ENCODE results near the gene SYTL2. TPM values are rescaled to one million over a fixed set of nuclear protein-coding genes. Genes with fewer than 3 reads are reported as not detected.

SYTL2 gene
- total and polyA plus RNA-seq, 12 donors, result 8.2 to 134 (median 19.4) TPM

GRCh38 chr11:85666687-85667086, 144.3 kb downstream of the SYTL2 start:
- intact Hi-C loops (cut with DNase I), result no loop called here
- Histone ChIP-seq H3K27ac (no peak overlapping the region), H3K4me3 (no peak overlapping the region), H3K4me1 (replicated peaks in 1 of 2) (peaks cover 22 to 25% of the 10 kb centered on the region in 2 donors), H3K27me3 (no peaks in the 10 kb centered on the region), H3K9me3 (replicated peaks in 1 of 3) (no peaks in the 10 kb centered on the region), H3K36me3 (replicated peaks in 1 of 2) (no peaks in the 10 kb centered on the region)
- no peak for DNase-seq
- TF ChIP-seq CTCF (IDR thresholded peaks at IDR 0.05) (no peak), POLR2A (IDR thresholded peaks at IDR 0.05) (no peak)
- 88 to 95% (median 93%) methylated on average over 3 of the region's 3 CpGs for WGBS, 4 donors

GRCh38 chr11:85665733-85666132, 145.2 kb downstream of the SYTL2 start:
- H3K36me3 ChIP-seq (replicated peaks in 1 of 2), result no peaks in the 10 kb centered on the region
- H3K9me3 ChIP-seq (replicated peaks in 1 of 3), result no peaks in the 10 kb centered on the region
- H3K27ac ChIP-seq, result peak overlapping the region in 4 of 5 donors; percentile 98 to 99 (median 98)
- H3K4me1 ChIP-seq (replicated peaks in 1 of 2), result peaks cover 28 to 34% of the 10 kb centered on the region in 2 donors
- peak overlapping the region in 1 of 4 donors; percentile 94 for H3K4me3 ChIP-seq
- H3K27me3 ChIP-seq, result no peaks in the 10 kb centered on the region
- TF ChIP-seq CTCF (IDR thresholded peaks at IDR 0.05) (no peak), POLR2A (IDR thresholded peaks at IDR 0.05) (no peak)
- 42 to 51% (median 44%) methylated on average over 5 of the region's 5 CpGs for WGBS, 4 donors
- DNase-seq, result peak in 2 of 7 donors; percentile 42 to 52
- intact Hi-C loops (cut with DNase I), result no loop called here

- WGBS, 4 donors, result 0 to 1% (median 0%) methylated on average over 33 to 67 of the region's 67 CpGs
- H3K4me3 ChIP-seq, result peak within 1 kb of the TSS; percentile 83 to 96 (median 94)
- H3K36me3 ChIP-seq (replicated peaks in 1 of 2), result peaks cover 0 to 5% of the 10 kb centered on the region in 2 donors
- H3K27ac ChIP-seq, result peak within 1 kb of the TSS; percentile 98 to 99 (median 98)
- intact Hi-C loops (cut with DNase I), result loop anchor here in 1 of 2 donors (5.0 kb wide), 1 partner anchor 38 kb away; the partner anchor contains the start of genes DLG2 and TMEM126B
- H3K4me1 ChIP-seq (replicated peaks in 1 of 2), result peaks cover 30 to 43% of the 10 kb centered on the region in 2 donors
- no peaks in the 10 kb centered on the region for H3K9me3 ChIP-seq (replicated peaks in 1 of 3)
- TF ChIP-seq CTCF (IDR thresholded peaks at IDR 0.05) (no peak), POLR2A (IDR thresholded peaks at IDR 0.05) (peak; percentile 97 to 98)
- peak; percentile 94 to 97 (median 95) for DNase-seq
- no peaks in the 10 kb centered on the region for H3K27me3 ChIP-seq
These were observed 146.1 kb downstream of the SYTL2 start, which contains the start of gene CREBZF for GRCh38 chr11:85664615-85665481. Gene CREBZF, minus strand, starts transcription at chr11:85665129. Its CDS starts 254 bp downstream, at chr11:85664875.

Measured in adrenal gland (tissue), 12 donors.